HEK293 (cell line): ENCODE measurements around the gene TP53BP2.

Experiments
- CTCF ChIA-PET: fragments of 350-600 bp; formaldehyde crosslinking; extraction: SDS; loops from one replicate; lab custom pipeline; 2021; ENCODE audit warnings: antibody characterized with exemption; lab: Yijun Ruan, JAX
- POLR2A ChIA-PET: fragments of 300-600 bp; formaldehyde crosslinking; extraction: SDS; loops from one replicate; lab custom pipeline; 2020; ENCODE audit warnings: antibody characterized with exemption, inconsistent platforms; lab: Yijun Ruan, JAX
- H3K27ac ChIP-seq: fragments of 200-500 bp; sonication (Bioruptor generic); 2 replicates; pipeline ENCODE4 v1.5.1; 2014; ENCODE audit warnings: low read depth, low read length, control low read depth, inconsistent platforms; ENCODE audit errors: extremely low read depth
- H3K36me3 ChIP-seq, 2 experiments: fragments of 200-500 bp in 1 of 2; sonication (Bioruptor generic) in 1 of 2; 1 replicate in 1 of 2; 2 replicates in 1 of 2; pipeline ENCODE4 v1.5.1; 2014 to 2017; ENCODE audit warnings: inconsistent platforms in 2 of 2, low read length in 2 of 2; ENCODE audit not compliant: control insufficient read depth in 2 of 2, insufficient read depth in 1 of 2
- H3K4me1 ChIP-seq: fragments of 200-500 bp; sonication (Bioruptor generic); 2 replicates; pipeline ENCODE4 v1.5.1; 2014; ENCODE audit warnings: mild to moderate bottlenecking, low read length, inconsistent platforms; ENCODE audit not compliant: control insufficient read depth, insufficient read depth
- H3K4me3 ChIP-seq: 2 replicates; pipeline ENCODE4 v1.5.1; 2011; ENCODE audit warnings: low read depth, mild to moderate bottlenecking, control low read depth, low read length, moderate library complexity
- H3K9me3 ChIP-seq: fragments of 200-500 bp; sonication (Bioruptor generic); 2 replicates; pipeline ENCODE4 v1.5.1; 2014; ENCODE audit warnings: low read depth, low read length, inconsistent platforms; ENCODE audit not compliant: control insufficient read depth, insufficient read depth
- MYNN ChIP-seq: fragments of 450-650 bp; formaldehyde crosslinking; IDR thresholded peaks from 2 replicates; pipeline ENCODE4 v1.5.1; 2016; ENCODE audit warnings: missing biosample characterization, missing genetic modification characterization, borderline replicate concordance
- SALL2 ChIP-seq: fragments of 450-650 bp; formaldehyde crosslinking; IDR thresholded peaks from 2 replicates; pipeline ENCODE4 v1.5.0; 2017; ENCODE audit warnings: missing biosample characterization, mild to moderate bottlenecking, missing genetic modification characterization, borderline replicate concordance
- SCRT1 ChIP-seq: fragments of 450-650 bp; formaldehyde crosslinking; IDR thresholded peaks from 2 replicates; pipeline ENCODE4 v1.5.1; 2016; ENCODE audit warnings: missing biosample characterization, missing genetic modification characterization, borderline replicate concordance
- SP2 ChIP-seq: fragments of 450-650 bp; formaldehyde crosslinking; IDR thresholded peaks from 2 replicates; pipeline ENCODE4 v1.5.1; 2016; ENCODE audit warnings: missing biosample characterization, missing genetic modification characterization
- SP3 ChIP-seq: fragments of 450-650 bp; formaldehyde crosslinking; IDR thresholded peaks from 2 replicates; pipeline ENCODE4 v1.5.1; 2016; ENCODE audit warnings: missing biosample characterization, missing genetic modification characterization
- SP7 ChIP-seq: fragments of 450-650 bp; formaldehyde crosslinking; IDR thresholded peaks from 2 replicates; pipeline ENCODE4 v1.5.1; 2016; ENCODE audit warnings: missing biosample characterization, missing genetic modification characterization
- ZNF184 ChIP-seq: fragments of 450-650 bp; IDR thresholded peaks from 2 replicates; pipeline ENCODE4 v1.5.1; 2018; ENCODE audit warnings: missing biosample characterization, mild to moderate bottlenecking, missing genetic modification characterization
- ZNF248 ChIP-seq: fragments of 450-650 bp; formaldehyde crosslinking; IDR thresholded peaks from 2 replicates; pipeline ENCODE4 v1.5.1; 2017; ENCODE audit warnings: missing biosample characterization, missing genetic modification characterization
- ZNF366 ChIP-seq: fragments of 450-650 bp; formaldehyde crosslinking; conservative IDR thresholded peaks from 2 replicates; pipeline ENCODE4 v1.5.1; 2016; ENCODE audit warnings: missing biosample characterization, missing genetic modification characterization
- ZNF391 ChIP-seq: fragments of 450-650 bp; formaldehyde crosslinking; IDR thresholded peaks from 2 replicates; pipeline ENCODE4 v1.5.1; 2016; ENCODE audit warnings: low read depth, missing biosample characterization, missing genetic modification characterization, borderline replicate concordance
- ZNF701 ChIP-seq: fragments of 450-650 bp; formaldehyde crosslinking; IDR thresholded peaks from 2 replicates; pipeline ENCODE4 v1.5.1; 2016; ENCODE audit warnings: missing biosample characterization, missing genetic modification characterization
- ZNF843 ChIP-seq: fragments of 450-650 bp; formaldehyde crosslinking; IDR thresholded peaks from 2 replicates; pipeline ENCODE4 v1.5.1; 2016; ENCODE audit warnings: missing biosample characterization, missing genetic modification characterization
- TF ChIP-seq, protein P1 (sequence below): sonication (generic); formaldehyde crosslinking; IDR thresholded peaks from 2 replicates; pipeline ENCODE4 v1.8.1; 2022; ENCODE audit warnings: mild to moderate bottlenecking, moderate library complexity, missing genetic modification reagents
- TF ChIP-seq, protein P2 (sequence below): fragments of 450-650 bp; formaldehyde crosslinking; IDR thresholded peaks from 2 replicates; pipeline ENCODE4 v1.5.1; 2016; ENCODE audit warnings: missing biosample characterization, missing genetic modification characterization
- TF ChIP-seq, protein P3 (sequence below): fragments of 450-650 bp; formaldehyde crosslinking; IDR thresholded peaks from 2 replicates; pipeline ENCODE4 v1.5.1; 2017; ENCODE audit warnings: missing biosample characterization, mild to moderate bottlenecking, missing genetic modification characterization, moderate library complexity
- TF ChIP-seq, protein P4 (sequence below): fragments of 450-650 bp; IDR thresholded peaks from 2 replicates; pipeline ENCODE4 v1.5.1; 2018; ENCODE audit warnings: missing biosample characterization, mild to moderate bottlenecking, missing genetic modification characterization
- TF ChIP-seq, protein P5 (sequence below): fragments of 450-650 bp; formaldehyde crosslinking; conservative IDR thresholded peaks from 2 replicates; pipeline ENCODE4 v1.5.1; 2016; ENCODE audit warnings: low read depth, missing biosample characterization, missing genetic modification characterization

Gene TP53BP2

DNA sequence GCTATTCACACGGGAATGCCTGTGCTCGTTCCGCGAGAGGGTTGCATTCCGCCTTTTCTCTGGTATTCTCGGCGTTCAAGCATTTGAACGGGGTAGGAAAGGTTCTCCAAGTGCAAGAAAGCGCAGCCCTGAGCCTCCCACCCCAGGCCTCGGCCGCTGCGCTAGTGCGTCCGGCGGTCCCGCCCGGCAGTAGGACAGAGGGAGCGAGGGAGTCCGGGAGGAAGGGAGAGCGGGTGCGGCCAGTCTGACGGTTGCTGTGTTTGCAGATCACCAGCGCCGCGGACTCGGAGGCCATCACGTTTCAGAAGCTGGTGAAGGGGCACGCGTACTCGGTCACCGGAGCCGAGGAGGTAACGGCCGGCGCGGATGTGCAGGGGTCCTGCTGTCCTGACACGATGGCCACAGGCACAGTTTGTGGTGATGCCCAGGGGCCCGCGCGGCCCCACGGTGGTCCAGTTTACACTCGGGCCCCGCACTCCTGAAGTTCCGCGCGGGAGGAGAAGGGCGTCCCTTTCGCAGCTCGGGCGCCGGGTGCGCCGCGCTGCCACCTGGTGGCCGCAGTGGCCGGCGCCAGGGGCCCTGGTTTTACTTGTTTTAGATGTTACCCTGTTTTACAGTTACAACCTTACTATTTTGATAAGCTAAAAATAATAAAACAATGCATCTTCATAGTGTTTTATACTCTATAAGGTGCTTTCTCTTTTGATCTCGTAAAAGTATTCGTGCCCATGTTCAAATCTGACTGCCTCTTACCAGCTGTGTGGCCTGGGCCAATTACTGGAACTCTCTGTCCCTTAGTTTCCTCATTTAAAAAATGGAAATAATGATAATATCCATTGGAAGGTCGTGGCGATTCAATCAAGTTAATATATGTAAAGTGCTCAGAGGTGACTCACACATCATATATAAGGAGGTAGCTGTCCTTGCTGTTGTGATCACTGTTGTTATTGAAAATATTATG is 96.7 kb downstream of the TP53BP2 start (continued):
- TF ChIP-seq, protein P1, sequence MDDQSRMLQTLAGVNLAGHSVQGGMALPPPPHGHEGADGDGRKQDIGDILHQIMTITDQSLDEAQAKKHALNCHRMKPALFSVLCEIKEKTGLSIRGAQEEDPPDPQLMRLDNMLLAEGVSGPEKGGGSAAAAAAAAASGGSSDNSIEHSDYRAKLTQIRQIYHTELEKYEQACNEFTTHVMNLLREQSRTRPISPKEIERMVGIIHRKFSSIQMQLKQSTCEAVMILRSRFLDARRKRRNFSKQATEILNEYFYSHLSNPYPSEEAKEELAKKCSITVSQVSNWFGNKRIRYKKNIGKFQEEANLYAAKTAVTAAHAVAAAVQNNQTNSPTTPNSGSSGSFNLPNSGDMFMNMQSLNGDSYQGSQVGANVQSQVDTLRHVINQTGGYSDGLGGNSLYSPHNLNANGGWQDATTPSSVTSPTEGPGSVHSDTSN (CRISPR knock-in tag): peak; percentile 72; the same call in 1 of the 2 replicates
- TF ChIP-seq, protein P2, sequence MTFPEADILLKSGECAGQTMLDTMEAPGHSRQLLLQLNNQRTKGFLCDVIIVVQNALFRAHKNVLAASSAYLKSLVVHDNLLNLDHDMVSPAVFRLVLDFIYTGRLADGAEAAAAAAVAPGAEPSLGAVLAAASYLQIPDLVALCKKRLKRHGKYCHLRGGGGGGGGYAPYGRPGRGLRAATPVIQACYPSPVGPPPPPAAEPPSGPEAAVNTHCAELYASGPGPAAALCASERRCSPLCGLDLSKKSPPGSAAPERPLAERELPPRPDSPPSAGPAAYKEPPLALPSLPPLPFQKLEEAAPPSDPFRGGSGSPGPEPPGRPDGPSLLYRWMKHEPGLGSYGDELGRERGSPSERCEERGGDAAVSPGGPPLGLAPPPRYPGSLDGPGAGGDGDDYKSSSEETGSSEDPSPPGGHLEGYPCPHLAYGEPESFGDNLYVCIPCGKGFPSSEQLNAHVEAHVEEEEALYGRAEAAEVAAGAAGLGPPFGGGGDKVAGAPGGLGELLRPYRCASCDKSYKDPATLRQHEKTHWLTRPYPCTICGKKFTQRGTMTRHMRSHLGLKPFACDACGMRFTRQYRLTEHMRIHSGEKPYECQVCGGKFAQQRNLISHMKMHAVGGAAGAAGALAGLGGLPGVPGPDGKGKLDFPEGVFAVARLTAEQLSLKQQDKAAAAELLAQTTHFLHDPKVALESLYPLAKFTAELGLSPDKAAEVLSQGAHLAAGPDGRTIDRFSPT (tag by site-specific recombination): no peak

DNA sequence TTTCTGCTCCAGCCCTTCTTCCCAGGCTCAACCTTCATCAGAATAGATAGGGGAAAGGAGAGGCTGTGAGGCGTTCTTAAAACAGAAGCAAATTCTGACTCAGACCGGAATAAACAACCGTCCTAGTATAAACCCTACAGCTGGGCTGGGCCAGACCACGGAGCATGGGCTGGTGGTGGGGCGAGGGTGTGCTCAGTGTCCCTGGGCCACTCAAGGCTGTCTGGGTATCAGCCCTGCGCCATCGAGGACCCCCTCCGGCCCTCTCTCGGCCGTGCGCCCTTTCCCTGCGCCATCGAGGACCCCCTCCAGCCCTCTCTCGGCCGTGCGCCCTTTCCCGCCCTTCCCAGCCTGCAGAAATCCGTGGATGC is 97.4 kb downstream of the TP53BP2 start:
- H3K9me3 ChIP-seq: no peaks in the 10 kb centered on the region
- CTCF ChIA-PET: interaction anchor here (0.9 to 5.0 kb wide), 12 partner anchors 9 to 78 kb away, joined by 3 to 70 read pairs (median 12); no protein-coding TSS in a partner anchor
- H3K27ac ChIP-seq: no peak overlapping the region
- no peak overlapping the region for H3K4me3 ChIP-seq
- no peak for TF ChIP-seq SP7 (tag by site-specific recombination)
- no peak for TF ChIP-seq SP3
- TF ChIP-seq ZNF701: no peak
- TF ChIP-seq ZNF366 (tag by site-specific recombination): no peak
- TF ChIP-seq SALL2 (tag by site-specific recombination): no peak
- TF ChIP-seq, protein P3, sequence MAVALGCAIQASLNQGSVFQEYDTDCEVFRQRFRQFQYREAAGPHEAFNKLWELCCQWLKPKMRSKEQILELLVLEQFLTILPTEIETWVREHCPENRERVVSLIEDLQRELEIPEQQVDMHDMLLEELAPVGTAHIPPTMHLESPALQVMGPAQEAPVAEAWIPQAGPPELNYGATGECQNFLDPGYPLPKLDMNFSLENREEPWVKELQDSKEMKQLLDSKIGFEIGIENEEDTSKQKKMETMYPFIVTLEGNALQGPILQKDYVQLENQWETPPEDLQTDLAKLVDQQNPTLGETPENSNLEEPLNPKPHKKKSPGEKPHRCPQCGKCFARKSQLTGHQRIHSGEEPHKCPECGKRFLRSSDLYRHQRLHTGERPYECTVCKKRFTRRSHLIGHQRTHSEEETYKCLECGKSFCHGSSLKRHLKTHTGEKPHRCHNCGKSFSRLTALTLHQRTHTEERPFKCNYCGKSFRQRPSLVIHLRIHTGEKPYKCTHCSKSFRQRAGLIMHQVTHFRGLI: no peak
- TF ChIP-seq MYNN (tag by site-specific recombination): no peak
- no peak for TF ChIP-seq ZNF184 (tag by site-specific recombination)
- TF ChIP-seq SP2: no peak
- TF ChIP-seq, protein P4, sequence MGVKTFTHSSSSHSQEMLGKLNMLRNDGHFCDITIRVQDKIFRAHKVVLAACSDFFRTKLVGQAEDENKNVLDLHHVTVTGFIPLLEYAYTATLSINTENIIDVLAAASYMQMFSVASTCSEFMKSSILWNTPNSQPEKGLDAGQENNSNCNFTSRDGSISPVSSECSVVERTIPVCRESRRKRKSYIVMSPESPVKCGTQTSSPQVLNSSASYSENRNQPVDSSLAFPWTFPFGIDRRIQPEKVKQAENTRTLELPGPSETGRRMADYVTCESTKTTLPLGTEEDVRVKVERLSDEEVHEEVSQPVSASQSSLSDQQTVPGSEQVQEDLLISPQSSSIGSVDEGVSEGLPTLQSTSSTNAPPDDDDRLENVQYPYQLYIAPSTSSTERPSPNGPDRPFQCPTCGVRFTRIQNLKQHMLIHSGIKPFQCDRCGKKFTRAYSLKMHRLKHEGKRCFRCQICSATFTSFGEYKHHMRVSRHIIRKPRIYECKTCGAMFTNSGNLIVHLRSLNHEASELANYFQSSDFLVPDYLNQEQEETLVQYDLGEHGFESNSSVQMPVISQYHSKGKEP: no peak
- no peak for TF ChIP-seq ZNF843 (tag by site-specific recombination)
- no peak for TF ChIP-seq ZNF248
- no peak for TF ChIP-seq ZNF391 (tag by site-specific recombination)
- peaks cover 42 to 88% of the 10 kb centered on the region in 2 experiments for H3K36me3 ChIP-seq
- no peaks in the 10 kb centered on the region for H3K4me1 ChIP-seq
- POLR2A ChIA-PET: no interaction called here

DNA sequence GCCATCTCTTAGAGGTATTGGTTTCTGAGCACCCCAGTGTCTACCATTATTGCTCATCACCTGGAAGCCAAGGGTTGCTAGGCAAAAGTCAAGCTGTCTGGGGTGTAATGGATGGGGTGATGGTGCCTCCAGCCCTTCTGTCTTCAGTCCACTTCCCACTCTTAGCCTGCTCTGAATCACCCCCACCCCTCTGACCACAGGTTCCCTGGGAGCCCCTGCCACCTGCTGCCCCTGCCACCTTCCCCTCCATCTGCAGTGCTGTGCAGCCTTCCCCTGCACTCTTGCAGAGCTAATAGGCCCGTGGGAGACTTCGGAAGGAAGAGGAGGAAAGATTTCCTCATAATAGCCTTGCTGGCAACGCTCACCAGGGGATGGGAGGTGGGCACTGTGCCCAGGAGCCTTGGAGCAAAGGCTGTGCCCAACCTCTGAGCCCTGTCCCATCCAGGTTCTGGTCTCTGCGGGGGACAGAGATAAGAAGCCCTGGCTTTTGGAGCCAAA is 97.9 kb downstream of the TP53BP2 start:
- ChIA-PET CTCF (interaction anchor here (0.7 to 5.0 kb wide), 5 partner anchors 13 to 52 kb away, joined by 3 to 70 read pairs (median 23); no protein-coding TSS in a partner anchor), POLR2A (no interaction called here)
- no peak overlapping the region for H3K27ac ChIP-seq
- no peaks in the 10 kb centered on the region; the same call in 1 of the 2 replicates for H3K4me1 ChIP-seq
- H3K36me3 ChIP-seq: peaks cover 39 to 85% of the 10 kb centered on the region in 2 experiments
- no peak overlapping the region for H3K4me3 ChIP-seq
- H3K9me3 ChIP-seq: no peaks in the 10 kb centered on the region
- TF ChIP-seq, protein P5, sequence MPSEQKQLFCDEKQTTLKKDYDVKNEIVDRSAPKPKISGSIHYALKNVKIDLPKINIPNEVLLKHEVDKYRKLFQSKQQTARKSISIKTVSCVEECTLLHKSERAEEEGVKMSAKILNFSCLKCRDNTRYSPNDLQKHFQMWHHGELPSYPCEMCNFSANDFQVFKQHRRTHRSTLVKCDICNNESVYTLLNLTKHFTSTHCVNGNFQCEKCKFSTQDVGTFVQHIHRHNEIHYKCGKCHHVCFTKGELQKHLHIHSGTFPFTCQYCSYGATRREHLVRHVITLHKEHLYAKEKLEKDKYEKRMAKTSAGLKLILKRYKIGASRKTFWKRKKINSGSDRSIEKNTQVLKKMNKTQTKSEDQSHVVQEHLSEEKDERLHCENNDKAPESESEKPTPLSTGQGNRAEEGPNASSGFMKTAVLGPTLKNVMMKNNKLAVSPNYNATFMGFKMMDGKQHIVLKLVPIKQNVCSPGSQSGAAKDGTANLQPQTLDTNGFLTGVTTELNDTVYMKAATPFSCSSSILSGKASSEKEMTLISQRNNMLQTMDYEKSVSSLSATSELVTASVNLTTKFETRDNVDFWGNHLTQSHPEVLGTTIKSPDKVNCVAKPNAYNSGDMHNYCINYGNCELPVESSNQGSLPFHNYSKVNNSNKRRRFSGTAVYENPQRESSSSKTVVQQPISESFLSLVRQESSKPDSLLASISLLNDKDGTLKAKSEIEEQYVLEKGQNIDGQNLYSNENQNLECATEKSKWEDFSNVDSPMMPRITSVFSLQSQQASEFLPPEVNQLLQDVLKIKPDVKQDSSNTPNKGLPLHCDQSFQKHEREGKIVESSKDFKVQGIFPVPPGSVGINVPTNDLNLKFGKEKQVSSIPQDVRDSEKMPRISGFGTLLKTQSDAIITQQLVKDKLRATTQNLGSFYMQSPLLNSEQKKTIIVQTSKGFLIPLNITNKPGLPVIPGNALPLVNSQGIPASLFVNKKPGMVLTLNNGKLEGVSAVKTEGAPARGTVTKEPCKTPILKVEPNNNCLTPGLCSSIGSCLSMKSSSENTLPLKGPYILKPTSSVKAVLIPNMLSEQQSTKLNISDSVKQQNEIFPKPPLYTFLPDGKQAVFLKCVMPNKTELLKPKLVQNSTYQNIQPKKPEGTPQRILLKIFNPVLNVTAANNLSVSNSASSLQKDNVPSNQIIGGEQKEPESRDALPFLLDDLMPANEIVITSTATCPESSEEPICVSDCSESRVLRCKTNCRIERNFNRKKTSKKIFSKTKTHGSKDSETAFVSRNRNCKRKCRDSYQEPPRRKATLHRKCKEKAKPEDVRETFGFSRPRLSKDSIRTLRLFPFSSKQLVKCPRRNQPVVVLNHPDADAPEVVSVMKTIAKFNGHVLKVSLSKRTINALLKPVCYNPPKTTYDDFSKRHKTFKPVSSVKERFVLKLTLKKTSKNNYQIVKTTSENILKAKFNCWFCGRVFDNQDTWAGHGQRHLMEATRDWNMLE (tag by site-specific recombination): no peak
- no peak for TF ChIP-seq SCRT1 (tag by site-specific recombination)
- TF ChIP-seq, protein P2 (tag by site-specific recombination): 0 out of 2 replicates have a peak, but pooled peaks have one; percentile 25
